ENCODE results near the gene HHAT. TPM values are rescaled to one million over a fixed set of nuclear protein-coding genes. Genes with fewer than 3 reads are reported as not detected.

Gene HHAT
- total RNA-seq, 1 experiment from 2014 or later = 2.3 TPM

- no peaks in the 10 kb centered on the region for H3K79me2 ChIP-seq (ENCODE audit: low read length)
- no peak overlapping the region for H2AFZ ChIP-seq (ENCODE audit: low read length)
- H3K4me2 ChIP-seq (ENCODE audit: low read depth, low read length, poor library complexity, severe bottlenecking) = no peak overlapping the region
- H3K4me3 ChIP-seq (ENCODE audit: low read length) = no peak overlapping the region
- peak; percentile 16 for DNase-seq
- H3K4me1 ChIP-seq (ENCODE audit: low read length) = no peaks in the 10 kb centered on the region
- H3K9ac ChIP-seq (ENCODE audit: low read length) = no peak overlapping the region
- H3K9me3 ChIP-seq (ENCODE audit: low read length) = no peaks in the 10 kb centered on the region
- no peaks in the 10 kb centered on the region for H3K9me2 ChIP-seq (replicated peaks; ENCODE audit: insufficient read depth, low read length)
- H3K27ac ChIP-seq (ENCODE audit: low read length) = no peak overlapping the region
- H3K36me3 ChIP-seq (ENCODE audit: insufficient read depth, low read length) = no peaks in the 10 kb centered on the region
- H3K27me3 ChIP-seq (ENCODE audit: low read length) = no peaks in the 10 kb centered on the region
- H4K20me1 ChIP-seq (ENCODE audit: insufficient read depth, low read depth, low read length) = no peaks in the 10 kb centered on the region
Observed at GRCh38 chr1:210367566-210367965, 38.9 kb downstream of the HHAT start.

- Histone ChIP-seq H2AFZ (ENCODE audit: low read length) (no peak overlapping the region), H3K36me3 (ENCODE audit: insufficient read depth, low read length) (no peaks in the 10 kb centered on the region), H3K27me3 (ENCODE audit: low read length) (no peaks in the 10 kb centered on the region), H3K27ac (ENCODE audit: low read length) (no peak overlapping the region), H3K9me3 (ENCODE audit: low read length) (no peaks in the 10 kb centered on the region), H3K4me3 (ENCODE audit: low read length) (no peak overlapping the region), H3K4me2 (ENCODE audit: low read depth, low read length, poor library complexity, severe bottlenecking) (no peak overlapping the region), H3K79me2 (ENCODE audit: low read length) (no peaks in the 10 kb centered on the region), H3K4me1 (ENCODE audit: low read length) (no peaks in the 10 kb centered on the region), H4K20me1 (ENCODE audit: insufficient read depth, low read depth, low read length) (no peaks in the 10 kb centered on the region), H3K9me2 (replicated peaks; ENCODE audit: insufficient read depth, low read length) (no peaks in the 10 kb centered on the region), H3K9ac (ENCODE audit: low read length) (no peak overlapping the region)
- no peak for DNase-seq
Observed at GRCh38 chr1:210369425-210369824, 40.7 kb downstream of the HHAT start.

- no peak for DNase-seq
- H3K27ac ChIP-seq (ENCODE audit: low read length) = no peak overlapping the region
- H3K27me3 ChIP-seq (ENCODE audit: low read length) = no peaks in the 10 kb centered on the region
- no peak overlapping the region for H2AFZ ChIP-seq (ENCODE audit: low read length)
- no peak overlapping the region for H3K9ac ChIP-seq (ENCODE audit: low read length)
- H4K20me1 ChIP-seq (ENCODE audit: insufficient read depth, low read depth, low read length) = no peaks in the 10 kb centered on the region
- H3K4me2 ChIP-seq (ENCODE audit: low read depth, low read length, poor library complexity, severe bottlenecking) = no peak overlapping the region
- no peaks in the 10 kb centered on the region for H3K4me1 ChIP-seq (ENCODE audit: low read length)
- no peaks in the 10 kb centered on the region for H3K79me2 ChIP-seq (ENCODE audit: low read length)
- no peaks in the 10 kb centered on the region for H3K9me2 ChIP-seq (replicated peaks; ENCODE audit: insufficient read depth, low read length)
- no peaks in the 10 kb centered on the region for H3K36me3 ChIP-seq (ENCODE audit: insufficient read depth, low read length)
- no peak overlapping the region for H3K4me3 ChIP-seq (ENCODE audit: low read length)
- H3K9me3 ChIP-seq (ENCODE audit: low read length) = no peaks in the 10 kb centered on the region
Observed at GRCh38 chr1:210371916-210372315, 43.2 kb downstream of the HHAT start.

DNA sequence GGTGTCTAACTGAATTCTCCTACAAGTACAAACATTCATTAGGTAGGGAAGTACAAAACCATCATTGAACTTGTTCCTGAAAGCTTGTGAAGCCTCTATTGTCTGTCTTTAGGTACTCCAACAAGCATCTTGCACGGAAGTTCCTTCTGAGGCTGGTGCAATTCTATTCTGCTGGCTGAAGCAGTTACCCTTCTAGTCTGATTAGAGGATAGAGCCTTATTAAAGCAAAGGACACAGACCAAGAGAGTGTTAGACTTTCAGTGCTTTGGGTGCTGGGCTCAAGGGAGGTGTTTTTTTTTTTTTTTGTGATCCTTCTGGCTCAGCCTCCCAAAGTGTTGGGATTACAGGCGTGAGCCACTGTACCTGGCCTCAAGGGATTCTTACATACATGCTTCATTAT lies 43.8 kb downstream of the HHAT start:
- no peak overlapping the region for H3K4me3 ChIP-seq (ENCODE audit: low read length)
- no peak for DNase-seq
- no peak overlapping the region for H2AFZ ChIP-seq (ENCODE audit: low read length)
- H3K9ac ChIP-seq (ENCODE audit: low read length) = no peak overlapping the region
- no peaks in the 10 kb centered on the region for H3K36me3 ChIP-seq (ENCODE audit: insufficient read depth, low read length)
- H3K4me1 ChIP-seq (ENCODE audit: low read length) = no peaks in the 10 kb centered on the region
- no peaks in the 10 kb centered on the region for H4K20me1 ChIP-seq (ENCODE audit: insufficient read depth, low read depth, low read length)
- no peaks in the 10 kb centered on the region for H3K27me3 ChIP-seq (ENCODE audit: low read length)
- H3K27ac ChIP-seq (ENCODE audit: low read length) = no peak overlapping the region
- no peaks in the 10 kb centered on the region for H3K9me2 ChIP-seq (replicated peaks; ENCODE audit: insufficient read depth, low read length)
- no peaks in the 10 kb centered on the region for H3K9me3 ChIP-seq (ENCODE audit: low read length)
- H3K4me2 ChIP-seq (ENCODE audit: low read depth, low read length, poor library complexity, severe bottlenecking) = no peak overlapping the region
- no peaks in the 10 kb centered on the region for H3K79me2 ChIP-seq (ENCODE audit: low read length)

GRCh38 chr1:210372931-210373627 lies 44.4 kb downstream of the HHAT start:
- Histone ChIP-seq H2AFZ (ENCODE audit: low read length) (no peak overlapping the region), H3K4me2 (ENCODE audit: low read depth, low read length, poor library complexity, severe bottlenecking) (no peak overlapping the region), H3K9ac (ENCODE audit: low read length) (no peak overlapping the region), H3K79me2 (ENCODE audit: low read length) (no peaks in the 10 kb centered on the region), H3K4me1 (ENCODE audit: low read length) (no peaks in the 10 kb centered on the region), H3K27ac (ENCODE audit: low read length) (no peak overlapping the region), H3K9me2 (replicated peaks; ENCODE audit: insufficient read depth, low read length) (no peaks in the 10 kb centered on the region), H3K4me3 (ENCODE audit: low read length) (no peak overlapping the region), H3K9me3 (ENCODE audit: low read length) (no peaks in the 10 kb centered on the region), H3K27me3 (ENCODE audit: low read length) (no peaks in the 10 kb centered on the region), H3K36me3 (ENCODE audit: insufficient read depth, low read length) (no peaks in the 10 kb centered on the region), H4K20me1 (ENCODE audit: insufficient read depth, low read depth, low read length) (no peaks in the 10 kb centered on the region)
- no peak for DNase-seq

DNA sequence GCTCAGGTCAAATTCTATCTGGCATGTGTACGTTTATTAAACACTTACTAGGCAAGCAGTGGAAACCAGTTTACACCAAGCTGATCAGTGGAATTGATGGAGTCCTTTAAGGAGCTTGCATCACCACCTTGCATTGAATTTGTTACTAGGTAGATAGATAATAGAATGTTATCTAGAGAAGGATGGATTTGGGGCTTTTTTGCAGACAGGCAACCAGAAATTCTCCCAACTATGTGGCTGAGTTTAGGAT lies 44.9 kb downstream of the HHAT start:
- Histone ChIP-seq H3K9ac (ENCODE audit: low read length) (no peak overlapping the region), H3K79me2 (ENCODE audit: low read length) (no peaks in the 10 kb centered on the region), H3K27me3 (ENCODE audit: low read length) (no peaks in the 10 kb centered on the region), H3K4me2 (ENCODE audit: low read depth, low read length, poor library complexity, severe bottlenecking) (no peak overlapping the region), H3K27ac (ENCODE audit: low read length) (no peak overlapping the region), H3K36me3 (ENCODE audit: insufficient read depth, low read length) (no peaks in the 10 kb centered on the region), H4K20me1 (ENCODE audit: insufficient read depth, low read depth, low read length) (no peaks in the 10 kb centered on the region), H2AFZ (ENCODE audit: low read length) (no peak overlapping the region), H3K9me3 (ENCODE audit: low read length) (no peaks in the 10 kb centered on the region), H3K4me3 (ENCODE audit: low read length) (no peak overlapping the region), H3K4me1 (ENCODE audit: low read length) (no peaks in the 10 kb centered on the region), H3K9me2 (replicated peaks; ENCODE audit: insufficient read depth, low read length) (no peaks in the 10 kb centered on the region)
- DNase-seq = no peak

DNA sequence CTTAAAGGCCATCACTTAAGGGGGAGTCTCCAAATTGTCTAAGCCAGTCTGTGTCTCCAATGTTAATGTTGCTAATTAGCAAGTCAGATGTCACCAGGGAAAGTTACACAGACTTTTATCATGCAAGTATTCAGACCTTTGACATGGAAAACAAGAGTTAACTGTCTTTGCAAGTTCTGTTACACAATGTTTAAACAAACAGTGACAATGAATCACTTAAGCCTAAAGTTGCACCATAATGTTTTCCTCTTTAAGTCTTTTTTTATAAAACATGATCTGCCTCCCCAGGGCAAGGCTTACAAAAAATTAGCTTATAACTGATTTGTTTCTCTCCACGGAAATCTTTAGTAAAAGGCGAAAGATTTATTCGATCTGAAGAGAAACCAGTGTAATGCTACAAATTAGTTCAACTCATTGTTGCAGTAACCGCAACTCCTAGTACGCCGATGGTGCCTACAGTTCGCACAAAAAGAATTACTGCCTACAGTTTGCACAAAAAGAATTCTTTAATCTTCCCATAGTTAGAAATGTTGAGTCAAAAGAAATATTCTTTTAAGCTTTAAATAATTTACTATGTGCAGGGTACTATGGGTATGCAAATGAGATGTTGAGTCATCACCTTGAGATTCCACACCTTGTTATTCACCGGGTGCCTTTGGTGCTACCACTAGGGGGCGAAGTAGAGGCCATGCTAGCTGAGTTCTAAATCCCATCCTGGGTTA lies 45.3 kb downstream of the HHAT start:
- Histone ChIP-seq H3K36me3 (ENCODE audit: insufficient read depth, low read length) (no peaks in the 10 kb centered on the region), H3K4me2 (ENCODE audit: low read depth, low read length, poor library complexity, severe bottlenecking) (no peak overlapping the region), H2AFZ (ENCODE audit: low read length) (no peak overlapping the region), H3K9me2 (replicated peaks; ENCODE audit: insufficient read depth, low read length) (no peaks in the 10 kb centered on the region), H3K4me3 (ENCODE audit: low read length) (no peak overlapping the region), H3K9ac (ENCODE audit: low read length) (no peak overlapping the region), H3K79me2 (ENCODE audit: low read length) (no peaks in the 10 kb centered on the region), H3K4me1 (ENCODE audit: low read length) (no peaks in the 10 kb centered on the region), H3K27ac (ENCODE audit: low read length) (no peak overlapping the region), H3K9me3 (ENCODE audit: low read length) (no peaks in the 10 kb centered on the region), H3K27me3 (ENCODE audit: low read length) (no peaks in the 10 kb centered on the region), H4K20me1 (ENCODE audit: insufficient read depth, low read depth, low read length) (no peaks in the 10 kb centered on the region)
- peak; percentile 82 for DNase-seq

- Histone ChIP-seq H3K9me3 (ENCODE audit: low read length) (no peaks in the 10 kb centered on the region), H3K4me2 (ENCODE audit: low read depth, low read length, poor library complexity, severe bottlenecking) (no peak overlapping the region), H3K79me2 (ENCODE audit: low read length) (no peaks in the 10 kb centered on the region), H3K27me3 (ENCODE audit: low read length) (no peaks in the 10 kb centered on the region), H3K9ac (ENCODE audit: low read length) (no peak overlapping the region), H3K36me3 (ENCODE audit: insufficient read depth, low read length) (no peaks in the 10 kb centered on the region), H4K20me1 (ENCODE audit: insufficient read depth, low read depth, low read length) (no peaks in the 10 kb centered on the region), H3K4me1 (ENCODE audit: low read length) (no peaks in the 10 kb centered on the region), H3K4me3 (ENCODE audit: low read length) (no peak overlapping the region), H3K27ac (ENCODE audit: low read length) (no peak overlapping the region), H2AFZ (ENCODE audit: low read length) (no peak overlapping the region), H3K9me2 (replicated peaks; ENCODE audit: insufficient read depth, low read length) (no peaks in the 10 kb centered on the region)
- DNase-seq = no peak
Observed at GRCh38 chr1:210374600-210374953, 45.9 kb downstream of the HHAT start.

Measured in Karpas-422 (cell line).